VCaP (cell line): ENCODE data around the gene COL19A1.

Experiments used
- H3K27ac ChIP-seq: fragments of 450-650 bp; 2 replicates; pipeline ENCODE4 v1.5.1; 2017
- TF ChIP-seq, protein P1 (sequence below): fragments of 450-650 bp; conservative IDR thresholded peaks from 2 replicates; pipeline ENCODE4 v1.5.1; 2017; ENCODE audit warnings: mild to moderate bottlenecking, moderate library complexity

The COL19A1 gene

DNA sequence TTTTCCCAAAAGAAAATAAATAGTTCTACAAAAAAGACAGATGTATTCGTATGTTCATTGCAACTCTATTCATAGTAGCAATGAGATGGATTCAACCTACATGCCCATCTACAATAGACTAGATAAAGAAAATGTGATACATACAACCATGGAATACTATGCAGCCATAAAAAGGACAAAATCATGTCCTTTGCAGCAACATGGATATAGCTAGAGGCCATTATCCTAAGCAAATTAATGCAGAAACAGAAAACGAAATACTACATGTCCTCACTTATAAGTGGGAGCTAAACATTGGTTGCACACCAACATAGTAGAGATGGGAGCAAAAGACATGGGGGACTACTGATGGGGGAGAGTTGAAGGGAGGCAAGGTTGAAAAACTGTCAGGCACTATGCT, 278.8 kb downstream of the COL19A1 start:
- TF ChIP-seq, protein P1, sequence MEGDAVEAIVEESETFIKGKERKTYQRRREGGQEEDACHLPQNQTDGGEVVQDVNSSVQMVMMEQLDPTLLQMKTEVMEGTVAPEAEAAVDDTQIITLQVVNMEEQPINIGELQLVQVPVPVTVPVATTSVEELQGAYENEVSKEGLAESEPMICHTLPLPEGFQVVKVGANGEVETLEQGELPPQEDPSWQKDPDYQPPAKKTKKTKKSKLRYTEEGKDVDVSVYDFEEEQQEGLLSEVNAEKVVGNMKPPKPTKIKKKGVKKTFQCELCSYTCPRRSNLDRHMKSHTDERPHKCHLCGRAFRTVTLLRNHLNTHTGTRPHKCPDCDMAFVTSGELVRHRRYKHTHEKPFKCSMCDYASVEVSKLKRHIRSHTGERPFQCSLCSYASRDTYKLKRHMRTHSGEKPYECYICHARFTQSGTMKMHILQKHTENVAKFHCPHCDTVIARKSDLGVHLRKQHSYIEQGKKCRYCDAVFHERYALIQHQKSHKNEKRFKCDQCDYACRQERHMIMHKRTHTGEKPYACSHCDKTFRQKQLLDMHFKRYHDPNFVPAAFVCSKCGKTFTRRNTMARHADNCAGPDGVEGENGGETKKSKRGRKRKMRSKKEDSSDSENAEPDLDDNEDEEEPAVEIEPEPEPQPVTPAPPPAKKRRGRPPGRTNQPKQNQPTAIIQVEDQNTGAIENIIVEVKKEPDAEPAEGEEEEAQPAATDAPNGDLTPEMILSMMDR: no peak
- H3K27ac ChIP-seq: no peak overlapping the region

GRCh38 chr6:70149209-70149788, 282.9 kb downstream of the COL19A1 start:
- TF ChIP-seq, protein P1: no peak

GRCh38 chr6:70150521-70150920, 284.2 kb downstream of the COL19A1 start:
- TF ChIP-seq, protein P1: no peak
- no peak overlapping the region for H3K27ac ChIP-seq

More at GRCh38 chr6:70149209-70149788, 282.9 kb downstream of the COL19A1 start:
- no peak overlapping the region for H3K27ac ChIP-seq

GRCh38 chr6:70151616-70152015, 285.3 kb downstream of the COL19A1 start:
- no peak overlapping the region for H3K27ac ChIP-seq
- TF ChIP-seq, protein P1: no peak

DNA sequence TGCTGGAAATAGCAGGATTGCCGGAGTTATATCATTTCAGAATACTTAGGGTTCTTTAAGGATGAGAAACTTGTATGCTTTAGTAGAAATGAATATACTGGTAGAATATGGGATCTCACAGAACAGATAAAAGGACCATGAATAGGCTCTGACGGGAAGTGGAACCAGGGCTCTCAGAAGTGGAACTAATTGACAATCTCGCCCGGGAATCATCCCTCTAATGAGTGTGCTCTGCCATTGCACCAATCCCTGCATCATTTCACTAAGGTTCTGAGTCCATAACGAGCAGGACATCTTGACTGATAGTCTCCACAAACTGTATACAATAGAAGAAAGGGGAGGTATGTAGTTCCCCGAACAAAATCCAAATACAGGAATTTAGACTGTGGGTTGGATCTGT, 286.4 kb downstream of the COL19A1 start:
- TF ChIP-seq, protein P1: no peak
- no peak overlapping the region for H3K27ac ChIP-seq

DNA sequence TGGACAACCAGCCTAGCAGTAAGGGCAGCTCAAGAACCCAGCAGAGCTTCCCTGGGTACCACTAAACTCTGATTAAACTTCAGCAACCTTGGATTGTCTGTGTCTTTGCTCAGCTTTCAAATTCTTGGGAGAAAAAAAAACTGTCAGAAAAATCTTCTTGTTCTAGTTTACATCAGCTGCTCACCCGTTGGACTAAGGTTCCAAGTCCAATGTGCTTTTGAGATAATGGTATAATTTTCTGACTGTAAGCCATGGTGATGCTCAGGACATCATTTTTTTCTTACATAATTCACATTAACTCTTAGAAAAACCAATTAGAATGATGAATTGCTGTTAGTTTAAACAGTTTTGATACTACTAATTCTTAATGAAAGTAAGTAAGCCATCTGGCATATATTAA, 290.7 kb downstream of the COL19A1 start:
- TF ChIP-seq, protein P1: no peak
- H3K27ac ChIP-seq: no peak overlapping the region

GRCh38 chr6:70160276-70160675, 293.9 kb downstream of the COL19A1 start:
- H3K27ac ChIP-seq: no peak overlapping the region
- TF ChIP-seq, protein P1: no peak
